Measurements from ENCODE around the gene HSPB8. TPM values are rescaled to one million over a fixed set of nuclear protein-coding genes. Genes with fewer than 3 reads are reported as not detected.

Gene HSPB8
- polyA plus RNA-seq, 1 donor from 2014 or later, result not detected

GRCh38 chr12:119175081-119175480 is 3.6 kb upstream of the HSPB8 start:
- no peaks in the 10 kb centered on the region for H3K36me3 ChIP-seq (ENCODE audit: insufficient read depth, low read length)
- no peaks in the 10 kb centered on the region for H3K79me2 ChIP-seq (replicated peaks; ENCODE audit: insufficient read depth, low read length)
- TF ChIP-seq SMC3 (conservative IDR thresholded peaks at IDR 0.05; ENCODE audit: poor library complexity), result no peak
- TF ChIP-seq REST (IDR thresholded peaks at IDR 0.05; ENCODE audit: borderline replicate concordance), result no peak
- TF ChIP-seq MXI1 (conservative IDR thresholded peaks at IDR 0.05; ENCODE audit: poor library complexity, severe bottlenecking), result no peak
- TF ChIP-seq RAD21 (conservative IDR thresholded peaks at IDR 0.05), result no peak
- no peak for TF ChIP-seq TAF1 (IDR thresholded peaks at IDR 0.05; ENCODE audit: low read depth)
- TF ChIP-seq EZH2 (IDR thresholded peaks at IDR 0.05; ENCODE audit: borderline replicate concordance, insufficient read depth, low read length, poor library complexity, severe bottlenecking), result no peak
- H4K20me1 ChIP-seq (ENCODE audit: insufficient read depth), result no peaks in the 10 kb centered on the region
- H3F3A ChIP-seq (ENCODE audit: insufficient read depth, low read length, poor library complexity, severe bottlenecking), result no peaks in the 10 kb centered on the region
- H2AFZ ChIP-seq (ENCODE audit: low read depth, low read length), result no peak overlapping the region
- H3K9me2 ChIP-seq (ENCODE audit: insufficient read depth, low read length), result no peaks in the 10 kb centered on the region
- H3K4me3 ChIP-seq (ENCODE audit: low read length), result no peak overlapping the region
- no peak overlapping the region for H3K9ac ChIP-seq (ENCODE audit: low read length)
- H3K27me3 ChIP-seq (ENCODE audit: insufficient read depth, low read depth, low read length), result no peaks in the 10 kb centered on the region
- no peak overlapping the region for H3K4me2 ChIP-seq (ENCODE audit: low read length)
- no peaks in the 10 kb centered on the region for H3K9me3 ChIP-seq (ENCODE audit: low read length)
- H3K27ac ChIP-seq (ENCODE audit: low read length), result no peak overlapping the region

GRCh38 chr12:119176267-119177055 is 2.3 kb upstream of the HSPB8 start:
- H3K4me2 ChIP-seq (ENCODE audit: low read length), result no peak overlapping the region
- TF ChIP-seq POLR2AphosphoS5 (IDR thresholded peaks at IDR 0.05) (no peak), REST (IDR thresholded peaks at IDR 0.05; ENCODE audit: borderline replicate concordance) (no peak), EP300 (conservative IDR thresholded peaks at IDR 0.05; ENCODE audit: poor library complexity, severe bottlenecking) (no peak), CTCF (IDR thresholded peaks at IDR 0.05; ENCODE audit: poor library complexity, severe bottlenecking) (no peak), TAF1 (IDR thresholded peaks at IDR 0.05; ENCODE audit: low read depth) (no peak), EZH2 (IDR thresholded peaks at IDR 0.05; ENCODE audit: borderline replicate concordance, insufficient read depth, low read length, poor library complexity, severe bottlenecking) (no peak)
- H3K27me3 ChIP-seq (ENCODE audit: insufficient read depth, low read depth, low read length), result no peaks in the 10 kb centered on the region
- H4K20me1 ChIP-seq (ENCODE audit: insufficient read depth), result no peaks in the 10 kb centered on the region
- H3K4me3 ChIP-seq (ENCODE audit: low read length), result no peak overlapping the region
- no peaks in the 10 kb centered on the region for H3K9me2 ChIP-seq (ENCODE audit: insufficient read depth, low read length)
- H3K27ac ChIP-seq (ENCODE audit: low read length), result no peak overlapping the region
- H2AFZ ChIP-seq (ENCODE audit: low read depth, low read length), result no peak overlapping the region
- H3K36me3 ChIP-seq (ENCODE audit: insufficient read depth, low read length), result no peaks in the 10 kb centered on the region
- no peak overlapping the region for H3K9ac ChIP-seq (ENCODE audit: low read length)
- H3K9me3 ChIP-seq (ENCODE audit: low read length), result no peaks in the 10 kb centered on the region
- no peaks in the 10 kb centered on the region for H3F3A ChIP-seq (ENCODE audit: insufficient read depth, low read length, poor library complexity, severe bottlenecking)
- H3K79me2 ChIP-seq (replicated peaks; ENCODE audit: insufficient read depth, low read length), result no peaks in the 10 kb centered on the region
